Measurements from ENCODE around the gene ZFHX3. TPM values are rescaled to one million over a fixed set of nuclear protein-coding genes. Genes with fewer than 3 reads are reported as not detected.

ZFHX3 gene
- total and polyA plus RNA-seq, 2 donors (not counting 1 experiment from before 2014, with no cell fraction given) = 0.54 to 6.6 TPM

- ChIA-PET CTCF (no interaction called here), POLR2A (no interaction called here)
- TF ChIP-seq CTCF (IDR thresholded peaks at IDR 0.05) (no peak), EZH2 (IDR thresholded peaks at IDR 0.05; ENCODE audit: borderline replicate concordance, insufficient read depth, low read depth, low read length, poor library complexity, severe bottlenecking) (no peak)
- H3K9ac ChIP-seq (ENCODE audit: low read length) = no peak overlapping the region
- no peak overlapping the region for H3K27ac ChIP-seq (ENCODE audit: low read length in 2 of 2)
- no peak overlapping the region for H3K4me3 ChIP-seq (ENCODE audit: control extremely low read depth in 1 of 5, extremely low read depth in 1 of 5, insufficient read depth in 1 of 5, low read depth in 2 of 5, low read length in 4 of 5)
- Mint-ChIP-seq H3K27ac (no peak overlapping the region), H3K9me3 (ENCODE audit: insufficient read depth) (no peaks in the 10 kb centered on the region), H3K27me3 (no peaks in the 10 kb centered on the region), H3K4me1 (no peaks in the 10 kb centered on the region), H3K4me3 (no peak overlapping the region)
- ATAC-seq (ENCODE audit: low read depth) = no peak
- H3K36me3 ChIP-seq (replicated peaks in 1 of 2; ENCODE audit: control extremely low read depth in 1 of 2, control insufficient read depth in 1 of 2, extremely low read depth in 1 of 2, insufficient read depth in 2 of 2, low read length in 1 of 2) = no peaks in the 10 kb centered on the region
- no peak overlapping the region for H3K4me2 ChIP-seq (replicated peaks; ENCODE audit: low read depth, low read length, poor library complexity, severe bottlenecking)
- no peak for DNase-seq
- H3K4me1 ChIP-seq (ENCODE audit: control insufficient read depth in 2 of 2, insufficient read depth in 2 of 2, low read length in 2 of 2) = no peaks in the 10 kb centered on the region
- no peak overlapping the region for H2AFZ ChIP-seq (ENCODE audit: insufficient read depth, low read depth, low read length, poor library complexity, severe bottlenecking)
- no peaks in the 10 kb centered on the region for H3K27me3 ChIP-seq (replicated peaks in 1 of 4; ENCODE audit: control extremely low read depth in 1 of 4, control insufficient read depth in 3 of 4, insufficient read depth in 4 of 4, low read length in 3 of 4)
- 92% methylated on average over 5 of the region's 7 CpGs for WGBS (ENCODE audit: insufficient coverage)
- intact Hi-C loops (cut with micrococcal nuclease) = no loop called here
- no peaks in the 10 kb centered on the region for H4K20me1 ChIP-seq (ENCODE audit: control insufficient read depth, insufficient read depth, low read length, poor library complexity, severe bottlenecking)
- no peaks in the 10 kb centered on the region for H3K9me3 ChIP-seq (ENCODE audit: control extremely low read depth in 1 of 3, control insufficient read depth in 2 of 3, insufficient read depth in 1 of 3, low read length in 2 of 3)
- no peaks in the 10 kb centered on the region for H3K79me2 ChIP-seq (ENCODE audit: control insufficient read depth, insufficient read depth, low read length)
These were observed 145.7 kb downstream of the ZFHX3 start for GRCh38 chr16:72902206-72902605.

- TF ChIP-seq CTCF (IDR thresholded peaks at IDR 0.05) = no peak
- no peak for TF ChIP-seq EZH2 (IDR thresholded peaks at IDR 0.05; ENCODE audit: borderline replicate concordance, insufficient read depth, low read depth, low read length, poor library complexity, severe bottlenecking)
- Mint-ChIP-seq H3K9me3 (ENCODE audit: insufficient read depth) (no peaks in the 10 kb centered on the region), H3K4me3 (no peak overlapping the region), H3K4me1 (no peaks in the 10 kb centered on the region), H3K27me3 (no peaks in the 10 kb centered on the region), H3K27ac (no peak overlapping the region)
- no peaks in the 10 kb centered on the region for H3K36me3 ChIP-seq (replicated peaks in 1 of 2; ENCODE audit: control extremely low read depth in 1 of 2, control insufficient read depth in 1 of 2, extremely low read depth in 1 of 2, insufficient read depth in 2 of 2, low read length in 1 of 2)
- CTCF ChIA-PET = interaction anchor here (0.5 kb wide), 1 partner anchor 737 kb away, joined by 4 read pairs; no protein-coding TSS in a partner anchor
- no peaks in the 10 kb centered on the region for H3K27me3 ChIP-seq (replicated peaks in 1 of 4; ENCODE audit: control extremely low read depth in 1 of 4, control insufficient read depth in 3 of 4, insufficient read depth in 4 of 4, low read length in 3 of 4)
- no peak overlapping the region for H3K4me3 ChIP-seq (ENCODE audit: control extremely low read depth in 1 of 5, extremely low read depth in 1 of 5, insufficient read depth in 1 of 5, low read depth in 2 of 5, low read length in 4 of 5)
- H4K20me1 ChIP-seq (ENCODE audit: control insufficient read depth, insufficient read depth, low read length, poor library complexity, severe bottlenecking) = no peaks in the 10 kb centered on the region
- DNase-seq (no peak), ATAC-seq (ENCODE audit: low read depth) (no peak)
- 92% methylated on average over 7 of the region's 14 CpGs for WGBS (ENCODE audit: insufficient coverage)
- no peak overlapping the region for H3K4me2 ChIP-seq (replicated peaks; ENCODE audit: low read depth, low read length, poor library complexity, severe bottlenecking)
- H2AFZ ChIP-seq (ENCODE audit: insufficient read depth, low read depth, low read length, poor library complexity, severe bottlenecking) = no peak overlapping the region
- no peak overlapping the region for H3K27ac ChIP-seq (ENCODE audit: low read length in 2 of 2)
- no peaks in the 10 kb centered on the region for H3K79me2 ChIP-seq (ENCODE audit: control insufficient read depth, insufficient read depth, low read length)
- no peaks in the 10 kb centered on the region for H3K9me3 ChIP-seq (ENCODE audit: control extremely low read depth in 1 of 3, control insufficient read depth in 2 of 3, insufficient read depth in 1 of 3, low read length in 2 of 3)
- intact Hi-C loops (cut with micrococcal nuclease) = no loop called here
- POLR2A ChIA-PET = no interaction called here
- no peaks in the 10 kb centered on the region for H3K4me1 ChIP-seq (ENCODE audit: control insufficient read depth in 2 of 2, insufficient read depth in 2 of 2, low read length in 2 of 2)
- no peak overlapping the region for H3K9ac ChIP-seq (ENCODE audit: low read length)
These were observed 146.8 kb downstream of the ZFHX3 start for GRCh38 chr16:72901000-72901627.

Data from B cell (primary cell).